Measurements from ENCODE around the gene SH3D21. TPM values are rescaled to one million over a fixed set of nuclear protein-coding genes. Genes with fewer than 3 reads are reported as not detected.
A peak's percentile ranks its signal among the peaks of the same experiment; 100 is the strongest.

The SH3D21 gene
- polyA plus RNA-seq, 1 experiment: 3.2 TPM

GRCh38 chr1:36342426-36343185 is 36.4 kb downstream of the SH3D21 start:
- ChIA-PET POLR2A (interaction anchor here (0.6 to 0.8 kb wide), 2 partner anchors 45 to 78 kb away, joined by 4 to 5 read pairs; no protein-coding TSS in a partner anchor), CTCF (interaction anchor here (0.5 to 7.0 kb wide), 29 partner anchors 9 to 256 kb away, joined by 3 to 88 read pairs (median 9); partner anchors contain the start of genes EVA1B, LSM10, SH3D21 and TRAPPC3)
- DNase-seq (ENCODE audit: low read depth): no peak
- H3K36me3 ChIP-seq (ENCODE audit: control insufficient read depth, insufficient read depth, low read length): peaks cover 35% of the 10 kb centered on the region
- H3K4me3 ChIP-seq (ENCODE audit: low read depth, low read length): no peak overlapping the region
- H3K27me3 ChIP-seq (ENCODE audit: control insufficient read depth, insufficient read depth, low read length): no peaks in the 10 kb centered on the region
- TF ChIP-seq CTCF (IDR thresholded peaks at IDR 0.05; ENCODE audit: insufficient read depth, low read depth, low read length): peak; percentile 81

- no peaks in the 10 kb centered on the region for H3K27me3 ChIP-seq (ENCODE audit: control insufficient read depth, insufficient read depth, low read length)
- H3K36me3 ChIP-seq (ENCODE audit: control insufficient read depth, insufficient read depth, low read length): peaks cover 43% of the 10 kb centered on the region
- no peak overlapping the region for H3K4me3 ChIP-seq (ENCODE audit: low read depth, low read length)
- TF ChIP-seq CTCF (IDR thresholded peaks at IDR 0.05; ENCODE audit: insufficient read depth, low read depth, low read length): no peak
- ChIA-PET POLR2A (no interaction called here), CTCF (interaction anchor here (0.6 to 7.0 kb wide), 17 partner anchors 9 to 258 kb away, joined by 3 to 88 read pairs (median 13); partner anchors contain the start of gene EVA1B)
- DNase-seq (ENCODE audit: low read depth): no peak
Measured at GRCh38 chr1:36343651-36344394, 37.7 kb downstream of the SH3D21 start.

GRCh38 chr1:36344395-36344680 is 38.2 kb downstream of the SH3D21 start:
- H3K27me3 ChIP-seq (ENCODE audit: control insufficient read depth, insufficient read depth, low read length): no peaks in the 10 kb centered on the region
- ChIA-PET POLR2A (no interaction called here), CTCF (interaction anchor here (1.8 to 7.0 kb wide), 2 partner anchors 24 to 76 kb away, joined by 4 to 88 read pairs; no protein-coding TSS in a partner anchor)
- H3K36me3 ChIP-seq (ENCODE audit: control insufficient read depth, insufficient read depth, low read length): peaks cover 44% of the 10 kb centered on the region
- DNase-seq (ENCODE audit: low read depth): no peak
- TF ChIP-seq CTCF (IDR thresholded peaks at IDR 0.05; ENCODE audit: insufficient read depth, low read depth, low read length): no peak
- H3K4me3 ChIP-seq (ENCODE audit: low read depth, low read length): no peak overlapping the region

DNA sequence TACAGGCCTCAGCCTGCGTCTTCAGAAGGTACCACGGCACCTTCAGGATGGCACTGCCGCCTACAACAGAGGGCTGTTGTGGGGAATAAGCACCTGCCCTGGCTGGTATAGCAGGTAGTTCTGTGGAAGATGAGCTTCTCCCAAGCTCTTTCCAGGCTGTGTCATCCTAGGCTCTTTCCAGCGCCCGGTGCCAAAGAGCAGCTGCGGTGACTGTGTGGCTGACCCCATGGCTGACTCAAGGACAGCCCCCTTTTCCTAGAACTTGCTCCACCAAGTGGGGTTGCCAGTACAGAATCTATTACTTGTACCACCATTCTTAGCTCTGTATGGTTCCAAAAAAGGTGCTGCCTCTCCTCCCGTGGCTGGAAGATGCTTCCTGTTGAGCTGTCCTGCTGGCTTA is 39.2 kb downstream of the SH3D21 start:
- no peaks in the 10 kb centered on the region for H3K27me3 ChIP-seq (ENCODE audit: control insufficient read depth, insufficient read depth, low read length)
- CTCF ChIA-PET: interaction anchor here (0.6 to 7.0 kb wide), 7 partner anchors 11 to 75 kb away, joined by 3 to 88 read pairs (median 3); no protein-coding TSS in a partner anchor
- no peak for TF ChIP-seq CTCF (IDR thresholded peaks at IDR 0.05; ENCODE audit: insufficient read depth, low read depth, low read length)
- no peak for DNase-seq (ENCODE audit: low read depth)
- POLR2A ChIA-PET: no interaction called here
- H3K36me3 ChIP-seq (ENCODE audit: control insufficient read depth, insufficient read depth, low read length): peaks cover 40% of the 10 kb centered on the region
- H3K4me3 ChIP-seq (ENCODE audit: low read depth, low read length): no peak overlapping the region

GRCh38 chr1:36346741-36347370 is 40.7 kb downstream of the SH3D21 start:
- Histone ChIP-seq H3K4me3 (ENCODE audit: low read depth, low read length) (no peak overlapping the region), H3K27me3 (ENCODE audit: control insufficient read depth, insufficient read depth, low read length) (no peaks in the 10 kb centered on the region), H3K36me3 (ENCODE audit: control insufficient read depth, insufficient read depth, low read length) (peaks cover 33% of the 10 kb centered on the region)
- POLR2A ChIA-PET: no interaction called here
- TF ChIP-seq CTCF (IDR thresholded peaks at IDR 0.05; ENCODE audit: insufficient read depth, low read depth, low read length): no peak
- no peak for DNase-seq (ENCODE audit: low read depth)
- CTCF ChIA-PET: interaction anchor here (7.0 kb wide), 1 partner anchor 21 kb away, joined by 88 read pairs; no protein-coding TSS in a partner anchor
